Fibroblast of villous mesenchyme (primary cell): ENCODE data around the gene C2CD3. TPM values are rescaled to one million over a fixed set of nuclear protein-coding genes. Genes with fewer than 3 reads are reported as not detected.

ENCODE experiments used
- DNase-seq: peaks from one replicate; pipeline ENCODE4 v3.0.0-alpha.2; 2010; ENCODE audit warnings: low read depth
- H3K4me3 ChIP-seq: 2 replicates; pipeline ENCODE4 v1.5.1; 2011; ENCODE audit warnings: low read depth, mild to moderate bottlenecking, low read length
- total RNA-seq: library from RNA; depleted of rRNA; stranded (reverse); fragments of >200 nt; gene quantifications from 2 replicates; pipeline ENCODE4 v1.2.3, GENCODE V29; 2012
- TF ChIP-seq, protein P1 (sequence below): IDR thresholded peaks from 2 replicates; pipeline ENCODE4 v1.5.1; 2012; ENCODE audit warnings: low read depth, mild to moderate bottlenecking, low read length; ENCODE audit not compliant: insufficient read depth

Gene C2CD3
- total RNA-seq, 1 donor, result 54.4 TPM

GRCh38 chr11:74023276-74023675 is 147.5 kb downstream of the C2CD3 start:
- TF ChIP-seq, protein P1, sequence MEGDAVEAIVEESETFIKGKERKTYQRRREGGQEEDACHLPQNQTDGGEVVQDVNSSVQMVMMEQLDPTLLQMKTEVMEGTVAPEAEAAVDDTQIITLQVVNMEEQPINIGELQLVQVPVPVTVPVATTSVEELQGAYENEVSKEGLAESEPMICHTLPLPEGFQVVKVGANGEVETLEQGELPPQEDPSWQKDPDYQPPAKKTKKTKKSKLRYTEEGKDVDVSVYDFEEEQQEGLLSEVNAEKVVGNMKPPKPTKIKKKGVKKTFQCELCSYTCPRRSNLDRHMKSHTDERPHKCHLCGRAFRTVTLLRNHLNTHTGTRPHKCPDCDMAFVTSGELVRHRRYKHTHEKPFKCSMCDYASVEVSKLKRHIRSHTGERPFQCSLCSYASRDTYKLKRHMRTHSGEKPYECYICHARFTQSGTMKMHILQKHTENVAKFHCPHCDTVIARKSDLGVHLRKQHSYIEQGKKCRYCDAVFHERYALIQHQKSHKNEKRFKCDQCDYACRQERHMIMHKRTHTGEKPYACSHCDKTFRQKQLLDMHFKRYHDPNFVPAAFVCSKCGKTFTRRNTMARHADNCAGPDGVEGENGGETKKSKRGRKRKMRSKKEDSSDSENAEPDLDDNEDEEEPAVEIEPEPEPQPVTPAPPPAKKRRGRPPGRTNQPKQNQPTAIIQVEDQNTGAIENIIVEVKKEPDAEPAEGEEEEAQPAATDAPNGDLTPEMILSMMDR, result no peak
- no peak overlapping the region for H3K4me3 ChIP-seq
- DNase-seq, result no peak

DNA sequence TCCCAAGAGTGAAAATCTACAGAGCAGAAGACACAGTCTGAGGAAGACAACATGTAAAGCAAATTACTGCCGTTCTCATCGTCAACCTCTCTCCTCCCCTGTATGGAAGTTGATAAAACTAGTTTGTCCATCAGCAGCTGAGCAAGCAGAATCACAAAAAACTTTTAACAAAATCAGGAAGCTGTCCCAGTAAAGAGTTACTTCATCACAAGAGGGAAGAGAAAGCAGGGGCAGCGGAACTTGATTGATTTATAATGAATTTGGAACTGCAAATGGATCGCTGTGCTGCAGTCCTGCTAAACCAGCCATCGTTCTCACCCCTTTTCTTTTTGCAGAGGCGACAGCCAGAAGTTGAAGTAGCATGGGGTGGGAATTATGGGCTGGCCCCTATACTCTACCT is 148.3 kb downstream of the C2CD3 start:
- no peak overlapping the region for H3K4me3 ChIP-seq
- DNase-seq, result no peak
- TF ChIP-seq, protein P1, result no peak

- DNase-seq, result no peak
- TF ChIP-seq, protein P1, result no peak
- H3K4me3 ChIP-seq, result no peak overlapping the region
Measured at GRCh38 chr11:74021998-74022397, 148.8 kb downstream of the C2CD3 start.

GRCh38 chr11:74020539-74020938 is 150.3 kb downstream of the C2CD3 start:
- TF ChIP-seq, protein P1, result no peak
- H3K4me3 ChIP-seq, result no peak overlapping the region
- DNase-seq, result no peak

- TF ChIP-seq, protein P1, result no peak
- no peak overlapping the region for H3K4me3 ChIP-seq
- no peak for DNase-seq
Measured at GRCh38 chr11:74019860-74020259, 150.9 kb downstream of the C2CD3 start.

DNA sequence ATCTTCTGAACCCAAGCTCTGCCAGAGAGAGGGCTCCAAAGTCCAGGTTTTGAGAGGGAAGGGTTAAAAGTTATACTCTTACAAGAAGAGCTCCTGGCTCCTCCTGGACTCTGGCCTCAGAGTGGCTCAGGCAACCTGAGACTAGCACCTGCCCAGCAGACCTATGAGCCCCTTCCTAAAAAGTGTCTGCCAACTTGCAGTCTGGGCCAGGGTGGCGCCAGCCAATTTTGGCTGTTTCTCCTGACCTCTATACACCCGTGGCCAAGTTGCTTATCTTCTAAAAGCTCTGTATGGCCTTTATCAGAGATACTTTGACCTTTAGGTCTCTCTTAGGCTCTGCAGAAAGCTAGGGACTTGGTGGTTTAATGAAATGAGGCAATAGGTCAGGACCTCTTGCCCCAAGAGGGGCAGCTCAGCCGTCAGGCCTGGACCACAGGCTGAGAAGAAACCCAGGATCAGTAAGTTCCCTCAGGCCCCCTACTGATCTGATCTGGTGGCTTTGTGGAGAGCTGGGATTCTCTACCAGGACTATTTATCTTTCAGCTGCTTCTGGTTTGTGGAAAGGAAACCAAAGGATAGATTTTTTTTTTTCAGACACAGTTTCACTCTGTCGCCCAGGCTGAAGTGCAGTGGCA is 151.6 kb downstream of the C2CD3 start:
- TF ChIP-seq, protein P1, result no peak
- DNase-seq, result peak; percentile 88
- H3K4me3 ChIP-seq, result no peak overlapping the region
